GM21447 (cell line): ENCODE results near the gene DPM1.

ENCODE experiments used
- ATAC-seq: cut with Tn5 transposase; IDR thresholded peaks from one replicate; pipeline ENCODE4 v1.9.1; 2021; ENCODE audit not compliant: unreplicated experiment

The DPM1 gene

GRCh38 chr20:50957798-50958614 is at the start of gene DPM1:
TSS of gene DPM1 (minus strand) at chr20:50958532. CDS start at chr20:50958523, 9 bp downstream.
- peak; percentile 76 for ATAC-seq

- no peak for ATAC-seq
Measured at GRCh38 chr20:51005214-51005613, 46.9 kb upstream of the DPM1 start.

- no peak for ATAC-seq
Measured at GRCh38 chr20:51004781-51005180, 46.4 kb upstream of the DPM1 start.

GRCh38 chr20:51004305-51004727 is 46.0 kb upstream of the DPM1 start:
- ATAC-seq, result no peak

GRCh38 chr20:51003753-51004152 is 45.4 kb upstream of the DPM1 start:
- ATAC-seq, result no peak

- no peak for ATAC-seq
Measured at GRCh38 chr20:51002633-51003032, 44.3 kb upstream of the DPM1 start.

- ATAC-seq, result no peak
Measured at GRCh38 chr20:51001430-51002265, 43.3 kb upstream of the DPM1 start.

- ATAC-seq, result no peak
Measured at GRCh38 chr20:50999355-50999754, 41.0 kb upstream of the DPM1 start.

- ATAC-seq, result no peak
Measured at GRCh38 chr20:50996901-50997865, 38.9 kb upstream of the DPM1 start.

- no peak for ATAC-seq
Measured at GRCh38 chr20:50995506-50995905, 37.2 kb upstream of the DPM1 start.

GRCh38 chr20:50993876-50994275 is 35.5 kb upstream of the DPM1 start:
- ATAC-seq, result no peak

- no peak for ATAC-seq
Measured at GRCh38 chr20:50992733-50993457, 34.6 kb upstream of the DPM1 start.

- no peak for ATAC-seq
Measured at GRCh38 chr20:50992336-50992732, 34.0 kb upstream of the DPM1 start.

- no peak for ATAC-seq
Measured at GRCh38 chr20:50991076-50991475, 32.7 kb upstream of the DPM1 start.

- ATAC-seq, result no peak
Measured at GRCh38 chr20:50987493-50988210, 29.3 kb upstream of the DPM1 start.

- no peak for ATAC-seq
Measured at GRCh38 chr20:50983321-50983720, 25.0 kb upstream of the DPM1 start.

- no peak for ATAC-seq
Measured at GRCh38 chr20:50982363-50982762, 24.0 kb upstream of the DPM1 start.

- no peak for ATAC-seq
Measured at GRCh38 chr20:50981714-50982048, 23.3 kb upstream of the DPM1 start.

GRCh38 chr20:50980851-50981713 is 22.8 kb upstream of the DPM1 start:
- no peak for ATAC-seq
